ENCODE results near the gene SLC7A1. TPM values are rescaled to one million over a fixed set of nuclear protein-coding genes. Genes with fewer than 3 reads are reported as not detected.

Gene SLC7A1
- total and polyA plus RNA-seq, 2 experiments from 2014 or later, result 23.0 to 74.7 TPM

DNA sequence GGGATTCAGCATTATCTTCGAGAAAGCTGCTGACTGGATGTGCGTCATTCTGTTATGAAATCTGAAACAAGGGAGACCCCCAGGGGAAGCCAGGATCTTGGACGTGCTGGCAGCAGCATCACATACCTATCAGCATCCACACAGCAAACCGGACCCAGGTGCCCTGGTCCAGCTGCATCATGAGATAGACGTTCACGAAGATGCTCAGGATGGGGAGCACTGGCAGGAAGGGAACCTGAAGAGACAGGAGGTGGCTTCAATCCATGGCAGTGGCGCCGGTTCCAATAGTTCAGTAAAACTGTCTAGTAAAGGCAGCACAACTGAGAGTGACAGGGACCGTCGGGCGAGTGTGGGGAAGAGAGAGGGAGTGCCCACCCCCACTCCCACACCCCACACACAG is 79.5 kb downstream of the SLC7A1 start:
- Mint-ChIP-seq H3K9me3 (no peaks in the 10 kb centered on the region), H3K4me3 (no peak overlapping the region), H3K36me3 (ENCODE audit: low read depth) (peaks cover 90% of the 10 kb centered on the region), H3K4me1 (no peaks in the 10 kb centered on the region), H3K27ac (no peak overlapping the region), H3K27me3 (ENCODE audit: insufficient read depth, low read depth, poor library complexity) (peaks cover 10% of the 10 kb centered on the region)
- TF ChIP-seq EZH2 (IDR thresholded peaks at IDR 0.05; ENCODE audit: low read depth, unreplicated experiment) (no peak), POLR2AphosphoS5 (IDR thresholded peaks at IDR 0.05; ENCODE audit: low read depth) (no peak), JUNB (IDR thresholded peaks at IDR 0.05; ENCODE audit: unreplicated experiment) (no peak), STAT1 (IDR thresholded peaks at IDR 0.05; ENCODE audit: unreplicated experiment) (no peak)
- TF ChIP-seq, protein P1, sequence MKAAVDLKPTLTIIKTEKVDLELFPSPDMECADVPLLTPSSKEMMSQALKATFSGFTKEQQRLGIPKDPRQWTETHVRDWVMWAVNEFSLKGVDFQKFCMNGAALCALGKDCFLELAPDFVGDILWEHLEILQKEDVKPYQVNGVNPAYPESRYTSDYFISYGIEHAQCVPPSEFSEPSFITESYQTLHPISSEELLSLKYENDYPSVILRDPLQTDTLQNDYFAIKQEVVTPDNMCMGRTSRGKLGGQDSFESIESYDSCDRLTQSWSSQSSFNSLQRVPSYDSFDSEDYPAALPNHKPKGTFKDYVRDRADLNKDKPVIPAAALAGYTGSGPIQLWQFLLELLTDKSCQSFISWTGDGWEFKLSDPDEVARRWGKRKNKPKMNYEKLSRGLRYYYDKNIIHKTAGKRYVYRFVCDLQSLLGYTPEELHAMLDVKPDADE (IDR thresholded peaks at IDR 0.05), result no peak
- TF ChIP-seq, protein P2, sequence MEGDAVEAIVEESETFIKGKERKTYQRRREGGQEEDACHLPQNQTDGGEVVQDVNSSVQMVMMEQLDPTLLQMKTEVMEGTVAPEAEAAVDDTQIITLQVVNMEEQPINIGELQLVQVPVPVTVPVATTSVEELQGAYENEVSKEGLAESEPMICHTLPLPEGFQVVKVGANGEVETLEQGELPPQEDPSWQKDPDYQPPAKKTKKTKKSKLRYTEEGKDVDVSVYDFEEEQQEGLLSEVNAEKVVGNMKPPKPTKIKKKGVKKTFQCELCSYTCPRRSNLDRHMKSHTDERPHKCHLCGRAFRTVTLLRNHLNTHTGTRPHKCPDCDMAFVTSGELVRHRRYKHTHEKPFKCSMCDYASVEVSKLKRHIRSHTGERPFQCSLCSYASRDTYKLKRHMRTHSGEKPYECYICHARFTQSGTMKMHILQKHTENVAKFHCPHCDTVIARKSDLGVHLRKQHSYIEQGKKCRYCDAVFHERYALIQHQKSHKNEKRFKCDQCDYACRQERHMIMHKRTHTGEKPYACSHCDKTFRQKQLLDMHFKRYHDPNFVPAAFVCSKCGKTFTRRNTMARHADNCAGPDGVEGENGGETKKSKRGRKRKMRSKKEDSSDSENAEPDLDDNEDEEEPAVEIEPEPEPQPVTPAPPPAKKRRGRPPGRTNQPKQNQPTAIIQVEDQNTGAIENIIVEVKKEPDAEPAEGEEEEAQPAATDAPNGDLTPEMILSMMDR (conservative IDR thresholded peaks at IDR 0.05; ENCODE audit: low read depth in 2 of 2), result no peak
- Histone ChIP-seq H3K79me2 (replicated peaks; ENCODE audit: insufficient read depth) (no peaks in the 10 kb centered on the region; the same call in 1 of the 2 replicates), H3K4me2 (no peak overlapping the region), H3K9me2 (ENCODE audit: insufficient read depth) (no peaks in the 10 kb centered on the region), H3F3A (replicated peaks; ENCODE audit: low read depth) (no peaks in the 10 kb centered on the region), H3K27ac (ENCODE audit: low read depth) (no peak overlapping the region), H3K27me3 (ENCODE audit: insufficient read depth) (no peaks in the 10 kb centered on the region), H3K36me3 (ENCODE audit: insufficient read depth) (peaks cover 27% of the 10 kb centered on the region), H3K4me1 (ENCODE audit: insufficient read depth) (no peaks in the 10 kb centered on the region), H3K4me3 (no peak overlapping the region), H4K20me1 (replicated peaks; ENCODE audit: insufficient read depth) (peaks cover 26% of the 10 kb centered on the region), H2AFZ (no peak overlapping the region)
- DNase-seq (ENCODE audit: low spot score), result no peak
- no peak for ATAC-seq

DNA sequence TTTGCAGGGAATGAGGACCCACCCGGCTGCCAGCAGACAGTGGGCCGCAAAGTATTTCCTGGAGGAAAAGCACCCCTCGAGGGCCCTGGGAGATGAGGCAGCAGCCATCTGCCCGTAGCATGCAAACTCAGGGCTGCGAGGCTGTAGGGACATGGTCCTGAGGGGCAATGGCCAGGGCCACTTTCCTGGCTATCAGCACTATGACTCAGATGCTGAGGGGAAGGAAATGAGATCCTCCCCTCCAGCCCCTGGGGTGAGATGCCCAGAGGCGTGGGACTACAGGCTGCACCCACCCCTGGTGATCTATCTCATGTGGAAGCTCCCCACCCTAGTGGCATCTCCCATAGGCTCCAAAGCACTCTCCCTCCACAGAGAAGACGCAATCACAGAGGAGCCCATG is 80.1 kb downstream of the SLC7A1 start:
- no peaks in the 10 kb centered on the region for H3K9me3 Mint-ChIP-seq
- no peaks in the 10 kb centered on the region for H3K4me1 Mint-ChIP-seq
- peaks cover 87% of the 10 kb centered on the region for H3K36me3 Mint-ChIP-seq (ENCODE audit: low read depth)
- Histone ChIP-seq H3K9me2 (ENCODE audit: insufficient read depth) (no peaks in the 10 kb centered on the region), H3K4me1 (ENCODE audit: insufficient read depth) (no peaks in the 10 kb centered on the region), H3K4me2 (no peak overlapping the region), H3F3A (replicated peaks; ENCODE audit: low read depth) (no peaks in the 10 kb centered on the region), H3K27ac (ENCODE audit: low read depth) (no peak overlapping the region), H2AFZ (no peak overlapping the region), H3K79me2 (replicated peaks; ENCODE audit: insufficient read depth) (no peaks in the 10 kb centered on the region; the same call in 1 of the 2 replicates), H4K20me1 (replicated peaks; ENCODE audit: insufficient read depth) (peaks cover 26% of the 10 kb centered on the region; the same call in 1 of the 2 replicates), H3K36me3 (ENCODE audit: insufficient read depth) (peaks cover 27% of the 10 kb centered on the region), H3K4me3 (no peak overlapping the region), H3K27me3 (ENCODE audit: insufficient read depth) (no peaks in the 10 kb centered on the region)
- DNase-seq (ENCODE audit: low spot score) (no peak), ATAC-seq (no peak)
- H3K4me3 Mint-ChIP-seq, result no peak overlapping the region
- no peak overlapping the region for H3K27ac Mint-ChIP-seq
- peaks cover 14% of the 10 kb centered on the region for H3K27me3 Mint-ChIP-seq (ENCODE audit: insufficient read depth, low read depth, poor library complexity)
- TF ChIP-seq POLR2AphosphoS5 (IDR thresholded peaks at IDR 0.05; ENCODE audit: low read depth), result no peak
- no peak for TF ChIP-seq CREB1 (CRISPR knock-in tag; IDR thresholded peaks at IDR 0.05; ENCODE audit: low read depth)
- no peak for TF ChIP-seq ZNF331 (CRISPR knock-in tag; IDR thresholded peaks at IDR 0.05; ENCODE audit: low read depth)
- TF ChIP-seq JUNB (IDR thresholded peaks at IDR 0.05; ENCODE audit: unreplicated experiment), result no peak
- TF ChIP-seq, protein P2 (conservative IDR thresholded peaks at IDR 0.05; ENCODE audit: low read depth in 2 of 2), result no peak
- no peak for TF ChIP-seq STAT1 (IDR thresholded peaks at IDR 0.05; ENCODE audit: unreplicated experiment)
- no peak for TF ChIP-seq NANOG (IDR thresholded peaks at IDR 0.05; ENCODE audit: borderline replicate concordance)
- no peak for TF ChIP-seq EZH2phosphoT487 (IDR thresholded peaks at IDR 0.05; ENCODE audit: unreplicated experiment)
- TF ChIP-seq, protein P1 (IDR thresholded peaks at IDR 0.05), result no peak
- no peak for TF ChIP-seq EZH2 (IDR thresholded peaks at IDR 0.05; ENCODE audit: low read depth, unreplicated experiment)
- TF ChIP-seq ZNF114 (CRISPR knock-in tag; IDR thresholded peaks at IDR 0.05), result no peak
